SK-N-SH (cell line): ENCODE data around the gene WSCD1. TPM values are rescaled to one million over a fixed set of nuclear protein-coding genes. Genes with fewer than 3 reads are reported as not detected.

ENCODE experiments used
- CTCF ChIA-PET: fragments of 300-600, 350-600 bp; formaldehyde crosslinking; extraction: SDS; loops from one replicate; lab custom pipeline; 2021; lab: Yijun Ruan, JAX
- POLR2A ChIA-PET: fragments of 350-600 bp; sonication (Branson Sonifier 250); formaldehyde crosslinking; extraction: SDS; loops from one replicate; lab custom pipeline; 2020; ENCODE audit warnings: antibody characterized with exemption, inconsistent platforms; lab: Yijun Ruan, JAX
- DNase-seq: peaks from one replicate; pipeline ENCODE4 v3.0.0; 2012
- H2AFZ ChIP-seq: fragments of 200-600 bp; sonication (generic); 2 replicates; pipeline ENCODE4 v1.8.1; 2016; ENCODE audit warnings: antibody characterized with exemption, mild to moderate bottlenecking, low read depth
- H3F3A ChIP-seq: fragments of 200-600 bp; sonication (generic); replicated peaks from 2 replicates; pipeline ENCODE3; 2016; ENCODE audit warnings: antibody characterized with exemption, mild to moderate bottlenecking; ENCODE audit not compliant: insufficient read depth
- H3K27ac ChIP-seq, 2 experiments: fragments of 200-500 bp in 1 of 2; fragments of 200-600 bp in 1 of 2; sonication (Bioruptor generic) in 1 of 2; sonication (generic), shearing (Covaris generic) in 1 of 2; 2 replicates each; pipeline versions ENCODE4 v1.5.1 to v1.6.1; 2014 to 2016; ENCODE audit warnings: low read depth in 2 of 2, inconsistent platforms in 1 of 2, low read length in 1 of 2, mild to moderate bottlenecking in 1 of 2, mixed read lengths in 1 of 2
- H3K27me3 ChIP-seq: fragments of 200-600 bp; sonication (generic), shearing (Covaris generic); 2 replicates; pipeline ENCODE4 v1.6.1; 2016; ENCODE audit warnings: mixed run types; ENCODE audit not compliant: insufficient read depth
- H3K36me3 ChIP-seq, 2 experiments: fragments of 200-500 bp in 1 of 2; fragments of 200-600 bp in 1 of 2; sonication (Bioruptor generic) in 1 of 2; sonication (generic) in 1 of 2; replicated peaks in 1 of 2; 2 replicates each; pipeline versions ENCODE3 to v1.5.1; 2014 to 2016; ENCODE audit warnings: low read length in 1 of 2, mild to moderate bottlenecking in 1 of 2; ENCODE audit not compliant: insufficient read depth in 2 of 2, control insufficient read depth in 1 of 2
- H3K4me1 ChIP-seq, 2 experiments: fragments of 200-500 bp in 1 of 2; fragments of 200-600 bp in 1 of 2; sonication (Bioruptor generic) in 1 of 2; sonication (generic), shearing (Covaris generic) in 1 of 2; 2 replicates each; pipeline versions ENCODE4 v1.5.1 to v1.6.1; 2014 to 2016; ENCODE audit warnings: low read depth in 1 of 2, low read length in 1 of 2, mixed run types in 1 of 2; ENCODE audit not compliant: insufficient read depth in 2 of 2, control insufficient read depth in 1 of 2
- H3K4me2 ChIP-seq: fragments of 200-600 bp; sonication (generic), shearing (Covaris generic); 2 replicates; pipeline ENCODE4 v1.6.1; 2017; ENCODE audit warnings: mixed run types
- H3K4me3 ChIP-seq, 2 experiments: fragments of 200-500 bp in 1 of 2; fragments of 200-600 bp in 1 of 2; sonication (Bioruptor generic) in 1 of 2; sonication (generic), shearing (Covaris generic) in 1 of 2; 2 replicates each; pipeline versions ENCODE4 v1.5.1 to v1.8.1; 2014 to 2016; ENCODE audit warnings: low read depth in 2 of 2, inconsistent platforms in 1 of 2, low read length in 1 of 2, mild to moderate bottlenecking in 1 of 2, mixed read lengths in 1 of 2, moderate library complexity in 1 of 2
- H3K79me2 ChIP-seq: fragments of 200-600 bp; sonication (generic); 2 replicates; pipeline ENCODE4 v1.8.1; 2017; ENCODE audit warnings: mild to moderate bottlenecking; ENCODE audit not compliant: insufficient read depth
- H3K9ac ChIP-seq: fragments of 200-600 bp; sonication (generic); 2 replicates; pipeline ENCODE4 v1.6.1; 2017; ENCODE audit warnings: mixed run types
- H3K9me2 ChIP-seq: fragments of 200-600 bp; sonication (generic); 2 replicates; pipeline ENCODE4 v1.6.1; 2017; ENCODE audit warnings: mixed run types
- H3K9me3 ChIP-seq: fragments of 200-600 bp; sonication (generic); 2 replicates; pipeline ENCODE4 v1.6.1; 2017; ENCODE audit warnings: mixed run types, mild to moderate bottlenecking, moderate library complexity
- H4K20me1 ChIP-seq: fragments of 200-600 bp; sonication (generic); 2 replicates; pipeline ENCODE4 v1.6.1; 2017; ENCODE audit warnings: mild to moderate bottlenecking, mixed run types; ENCODE audit not compliant: insufficient read depth
- FOSL2 ChIP-seq: IDR thresholded peaks from 2 replicates; pipeline ENCODE4 v1.4.0; 2012; ENCODE audit warnings: low read depth, mild to moderate bottlenecking, moderate library complexity, borderline replicate concordance
- FOXJ3 ChIP-seq: sonication (generic); formaldehyde crosslinking; IDR thresholded peaks from 2 replicates; pipeline ENCODE4 v1.5.1; 2020; ENCODE audit warnings: mild to moderate bottlenecking, missing genetic modification reagents
- JUND ChIP-seq: IDR thresholded peaks from 2 replicates; pipeline ENCODE4 v1.4.0; 2012
- MEF2A ChIP-seq: IDR thresholded peaks from 2 replicates; pipeline ENCODE4 v1.4.0; 2012; ENCODE audit warnings: low read depth, borderline replicate concordance
- NFIC ChIP-seq: IDR thresholded peaks from 2 replicates; pipeline ENCODE4 v1.4.0; 2012; ENCODE audit warnings: borderline replicate concordance
- NRF1 ChIP-seq: IDR thresholded peaks from 2 replicates; pipeline ENCODE4 v1.6.1; 2012; ENCODE audit warnings: low read depth, mild to moderate bottlenecking, low read length
- POLR2AphosphoS5 ChIP-seq: IDR thresholded peaks from 2 replicates; pipeline ENCODE4 v1.6.1; 2012; ENCODE audit warnings: low read depth, low read length
- RAD21 ChIP-seq: IDR thresholded peaks from 2 replicates; pipeline ENCODE4 v1.6.1; 2012; ENCODE audit warnings: mild to moderate bottlenecking, low read length
- RFX5 ChIP-seq: IDR thresholded peaks from 2 replicates; pipeline ENCODE4 v1.6.1; 2012; ENCODE audit warnings: mild to moderate bottlenecking, improper control_type of control experiment, low read length
- RXRA ChIP-seq: IDR thresholded peaks from 2 replicates; pipeline ENCODE4 v1.4.0; 2012; ENCODE audit warnings: low read depth, mild to moderate bottlenecking, borderline replicate concordance
- TAF1 ChIP-seq: IDR thresholded peaks from 2 replicates; pipeline ENCODE4 v1.6.1; 2012; ENCODE audit warnings: low read depth, mild to moderate bottlenecking, low read length, moderate library complexity, borderline replicate concordance
- TEAD4 ChIP-seq: IDR thresholded peaks from 2 replicates; pipeline ENCODE4 v1.4.0; 2012; ENCODE audit warnings: mild to moderate bottlenecking, borderline replicate concordance; ENCODE audit not compliant: insufficient read depth
- WGBS: methylation state at CpG from one replicate; pipeline ENCODE4 v1.1.6; 2017; ENCODE audit warnings: low lambda C conversion rate; 5-methylcytosine and 5-hydroxymethylcytosine counted together
- polyA plus RNA-seq, 3 experiments: library from polyadenylated mRNA; depleted of rRNA; stranded (reverse); fragments of >200 nt; gene quantifications; 2 replicates each; pipeline ENCODE4 v1.2.3, GENCODE V29; 2012
- TF ChIP-seq, protein P1 (sequence below): fragments of 200-600 bp; sonication (generic); IDR thresholded peaks from 2 replicates; pipeline ENCODE4 v1.6.1; 2017; ENCODE audit warnings: antibody characterized with exemption, mild to moderate bottlenecking, moderate library complexity
- TF ChIP-seq, protein P2 (sequence below): fragments of 150-350 bp; IDR thresholded peaks from 2 replicates; pipeline ENCODE4 v1.6.1; 2016; ENCODE audit warnings: mild to moderate bottlenecking, low read depth, low read length
- TF ChIP-seq, protein P3 (sequence below): IDR thresholded peaks from 2 replicates; pipeline ENCODE4 v1.4.0; 2012; ENCODE audit warnings: low read depth

Gene WSCD1
- polyA plus RNA-seq, 1 of the 3 experiments (the other 2 are of a cell fraction) = 0.03 TPM

DNA sequence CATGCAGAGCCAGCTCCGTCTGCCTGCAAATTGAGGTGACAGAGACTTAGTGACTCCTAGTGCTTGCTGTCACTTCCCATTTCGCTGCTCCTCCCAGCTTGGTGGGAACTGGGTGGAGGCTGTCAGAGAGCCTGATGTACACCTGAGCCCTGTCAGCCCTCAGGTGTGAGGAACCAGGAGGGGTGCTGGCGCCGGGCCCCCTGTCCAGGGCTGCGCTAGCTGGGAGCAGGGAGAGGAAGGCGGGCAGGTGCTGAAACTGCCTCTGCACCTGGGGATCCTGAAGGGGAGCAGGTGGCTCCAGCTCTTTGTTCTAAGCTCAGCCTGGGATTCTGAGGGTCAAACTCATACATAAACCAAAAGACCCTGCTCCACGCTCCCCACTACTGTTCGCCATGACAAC, 10.8 kb upstream of the WSCD1 start:
- ChIA-PET CTCF (interaction anchor here (2.4 kb wide), 1 partner anchor 9 kb away, joined by 11 read pairs; no protein-coding TSS in a partner anchor), POLR2A (no interaction called here)
- Histone ChIP-seq H3K9me3 (no peaks in the 10 kb centered on the region), H2AFZ (no peak overlapping the region), H3K9me2 (no peaks in the 10 kb centered on the region), H3K27ac (no peak overlapping the region), H3K9ac (no peak overlapping the region), H3K27me3 (peaks cover 60% of the 10 kb centered on the region; the same call in 1 of the 2 replicates), H3K4me2 (no peak overlapping the region), H3K4me3 (no peak overlapping the region), H3K79me2 (no peaks in the 10 kb centered on the region), H4K20me1 (no peaks in the 10 kb centered on the region), H3K4me1 (no peaks in the 10 kb centered on the region), H3K36me3 (no peaks in the 10 kb centered on the region), H3F3A (no peaks in the 10 kb centered on the region)
- DNase-seq = no peak
- WGBS = 13% methylated on average over 3 of the region's 8 CpGs
- TF ChIP-seq FOSL2 (no peak), FOXJ3 (no peak), NRF1 (no peak), MEF2A (no peak), RXRA (no peak), JUND (no peak), RAD21 (no peak), RFX5 (no peak)
- TF ChIP-seq, protein P1, sequence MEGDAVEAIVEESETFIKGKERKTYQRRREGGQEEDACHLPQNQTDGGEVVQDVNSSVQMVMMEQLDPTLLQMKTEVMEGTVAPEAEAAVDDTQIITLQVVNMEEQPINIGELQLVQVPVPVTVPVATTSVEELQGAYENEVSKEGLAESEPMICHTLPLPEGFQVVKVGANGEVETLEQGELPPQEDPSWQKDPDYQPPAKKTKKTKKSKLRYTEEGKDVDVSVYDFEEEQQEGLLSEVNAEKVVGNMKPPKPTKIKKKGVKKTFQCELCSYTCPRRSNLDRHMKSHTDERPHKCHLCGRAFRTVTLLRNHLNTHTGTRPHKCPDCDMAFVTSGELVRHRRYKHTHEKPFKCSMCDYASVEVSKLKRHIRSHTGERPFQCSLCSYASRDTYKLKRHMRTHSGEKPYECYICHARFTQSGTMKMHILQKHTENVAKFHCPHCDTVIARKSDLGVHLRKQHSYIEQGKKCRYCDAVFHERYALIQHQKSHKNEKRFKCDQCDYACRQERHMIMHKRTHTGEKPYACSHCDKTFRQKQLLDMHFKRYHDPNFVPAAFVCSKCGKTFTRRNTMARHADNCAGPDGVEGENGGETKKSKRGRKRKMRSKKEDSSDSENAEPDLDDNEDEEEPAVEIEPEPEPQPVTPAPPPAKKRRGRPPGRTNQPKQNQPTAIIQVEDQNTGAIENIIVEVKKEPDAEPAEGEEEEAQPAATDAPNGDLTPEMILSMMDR = no peak

DNA sequence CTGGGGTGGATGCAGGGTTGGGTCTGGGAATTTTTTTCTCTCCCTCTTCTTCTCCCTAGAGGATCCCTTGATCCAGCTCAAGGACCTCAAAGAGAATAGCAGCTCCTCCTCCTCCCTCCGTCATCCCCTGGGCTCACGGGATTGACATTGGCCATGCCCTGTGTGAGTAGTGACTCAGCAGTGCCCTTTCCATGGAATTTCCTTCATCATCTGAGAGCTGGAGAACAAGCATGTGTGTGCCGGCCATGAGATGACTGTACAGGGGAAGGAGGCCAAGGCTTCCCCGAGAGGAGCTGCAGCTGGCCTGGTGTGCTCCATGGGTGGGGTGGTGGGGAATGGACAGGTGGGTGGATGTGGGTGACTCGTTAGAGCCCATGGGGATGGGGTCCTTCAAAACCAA, 8.9 kb upstream of the WSCD1 start:
- no peak overlapping the region for H2AFZ ChIP-seq
- POLR2A ChIA-PET = no interaction called here

More for the DNA sequence above, 8.9 kb upstream of the WSCD1 start:
- H3K79me2 ChIP-seq = no peaks in the 10 kb centered on the region
- peaks cover 44% of the 10 kb centered on the region; the same call in 1 of the 2 replicates for H3K27me3 ChIP-seq
- no peaks in the 10 kb centered on the region for H3F3A ChIP-seq
- H3K9me3 ChIP-seq = no peaks in the 10 kb centered on the region
- H3K9me2 ChIP-seq = no peaks in the 10 kb centered on the region
- H4K20me1 ChIP-seq = no peaks in the 10 kb centered on the region
- WGBS = 8% methylated on average over 5 of the region's 5 CpGs
- DNase-seq = no peak
- no peak overlapping the region for H3K4me2 ChIP-seq
- CTCF ChIA-PET = no interaction called here
- H3K9ac ChIP-seq = no peak overlapping the region
- H3K36me3 ChIP-seq = no peaks in the 10 kb centered on the region
- no peak overlapping the region for H3K4me3 ChIP-seq
- no peaks in the 10 kb centered on the region for H3K4me1 ChIP-seq
- H3K27ac ChIP-seq = no peak overlapping the region
- TF ChIP-seq TEAD4 (no peak), NFIC (no peak), POLR2AphosphoS5 (no peak), TAF1 (no peak)
- TF ChIP-seq, protein P2, sequence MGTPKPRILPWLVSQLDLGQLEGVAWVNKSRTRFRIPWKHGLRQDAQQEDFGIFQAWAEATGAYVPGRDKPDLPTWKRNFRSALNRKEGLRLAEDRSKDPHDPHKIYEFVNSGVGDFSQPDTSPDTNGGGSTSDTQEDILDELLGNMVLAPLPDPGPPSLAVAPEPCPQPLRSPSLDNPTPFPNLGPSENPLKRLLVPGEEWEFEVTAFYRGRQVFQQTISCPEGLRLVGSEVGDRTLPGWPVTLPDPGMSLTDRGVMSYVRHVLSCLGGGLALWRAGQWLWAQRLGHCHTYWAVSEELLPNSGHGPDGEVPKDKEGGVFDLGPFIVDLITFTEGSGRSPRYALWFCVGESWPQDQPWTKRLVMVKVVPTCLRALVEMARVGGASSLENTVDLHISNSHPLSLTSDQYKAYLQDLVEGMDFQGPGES = no peak
- TF ChIP-seq, protein P3, sequence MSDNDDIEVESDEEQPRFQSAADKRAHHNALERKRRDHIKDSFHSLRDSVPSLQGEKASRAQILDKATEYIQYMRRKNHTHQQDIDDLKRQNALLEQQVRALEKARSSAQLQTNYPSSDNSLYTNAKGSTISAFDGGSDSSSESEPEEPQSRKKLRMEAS = no peak
